Activated naive CD8-positive, alpha-beta T cell (primary cell): ENCODE measurements around the gene SLC7A8.
A peak's percentile ranks its signal among the peaks of the same experiment; 100 is the strongest.

Source experiments
- H3K27ac Mint-ChIP-seq: one replicate; pipeline ENCODE4 v1.8.0; 2021; ENCODE audit warnings: mixed read lengths
- H3K27me3 Mint-ChIP-seq: one replicate; pipeline ENCODE4 v1.8.0; 2021; ENCODE audit warnings: mixed read lengths
- H3K36me3 Mint-ChIP-seq: one replicate; pipeline ENCODE4 v1.8.0; 2021; ENCODE audit warnings: mixed read lengths
- H3K4me1 Mint-ChIP-seq: one replicate; pipeline ENCODE4 v1.8.0; 2021; ENCODE audit warnings: low read depth, mixed read lengths
- H3K4me3 Mint-ChIP-seq: one replicate; pipeline ENCODE4 v1.8.0; 2021; ENCODE audit warnings: mild to moderate bottlenecking, mixed read lengths
- H3K9me3 Mint-ChIP-seq: one replicate; pipeline ENCODE4 v1.8.0; 2021; ENCODE audit warnings: low read depth, mixed read lengths

Gene SLC7A8

GRCh38 chr14:23153851-23154796 lies 29.3 kb downstream of the SLC7A8 start:
- no peaks in the 10 kb centered on the region for H3K27me3 Mint-ChIP-seq
- H3K9me3 Mint-ChIP-seq = no peaks in the 10 kb centered on the region
- H3K27ac Mint-ChIP-seq = no peak overlapping the region
- H3K4me3 Mint-ChIP-seq = peak overlapping the region; percentile 18
- H3K4me1 Mint-ChIP-seq = peaks cover 30% of the 10 kb centered on the region
- no peaks in the 10 kb centered on the region for H3K36me3 Mint-ChIP-seq

- no peaks in the 10 kb centered on the region for H3K27me3 Mint-ChIP-seq
- no peaks in the 10 kb centered on the region for H3K9me3 Mint-ChIP-seq
- H3K27ac Mint-ChIP-seq = no peak overlapping the region
- H3K36me3 Mint-ChIP-seq = no peaks in the 10 kb centered on the region
- H3K4me3 Mint-ChIP-seq = no peak overlapping the region
- peaks cover 30% of the 10 kb centered on the region for H3K4me1 Mint-ChIP-seq
Observed at GRCh38 chr14:23151342-23151741, 32.1 kb downstream of the SLC7A8 start.

- Mint-ChIP-seq H3K4me1 (peaks cover 20% of the 10 kb centered on the region), H3K27ac (no peak overlapping the region), H3K4me3 (no peak overlapping the region), H3K9me3 (no peaks in the 10 kb centered on the region), H3K36me3 (no peaks in the 10 kb centered on the region), H3K27me3 (no peaks in the 10 kb centered on the region)
Observed at GRCh38 chr14:23149745-23150144, 33.7 kb downstream of the SLC7A8 start.

- H3K27ac Mint-ChIP-seq = no peak overlapping the region
- H3K9me3 Mint-ChIP-seq = no peaks in the 10 kb centered on the region
- no peaks in the 10 kb centered on the region for H3K27me3 Mint-ChIP-seq
- H3K4me3 Mint-ChIP-seq = no peak overlapping the region
- H3K36me3 Mint-ChIP-seq = no peaks in the 10 kb centered on the region
- peaks cover 11% of the 10 kb centered on the region for H3K4me1 Mint-ChIP-seq
Observed at GRCh38 chr14:23148591-23149249, 34.7 kb downstream of the SLC7A8 start.

- H3K4me3 Mint-ChIP-seq = no peak overlapping the region
- no peak overlapping the region for H3K27ac Mint-ChIP-seq
- no peaks in the 10 kb centered on the region for H3K36me3 Mint-ChIP-seq
- no peaks in the 10 kb centered on the region for H3K9me3 Mint-ChIP-seq
- peaks cover under 1% of the 10 kb centered on the region for H3K4me1 Mint-ChIP-seq
- no peaks in the 10 kb centered on the region for H3K27me3 Mint-ChIP-seq
Observed at GRCh38 chr14:23147676-23148075, 35.8 kb downstream of the SLC7A8 start.

GRCh38 chr14:23146980-23147379 lies 36.5 kb downstream of the SLC7A8 start:
- Mint-ChIP-seq H3K9me3 (no peaks in the 10 kb centered on the region), H3K27ac (no peak overlapping the region), H3K4me1 (no peaks in the 10 kb centered on the region), H3K27me3 (no peaks in the 10 kb centered on the region), H3K36me3 (no peaks in the 10 kb centered on the region), H3K4me3 (no peak overlapping the region)

- no peaks in the 10 kb centered on the region for H3K4me1 Mint-ChIP-seq
- H3K9me3 Mint-ChIP-seq = no peaks in the 10 kb centered on the region
- H3K4me3 Mint-ChIP-seq = no peak overlapping the region
- no peak overlapping the region for H3K27ac Mint-ChIP-seq
- H3K27me3 Mint-ChIP-seq = no peaks in the 10 kb centered on the region
- H3K36me3 Mint-ChIP-seq = no peaks in the 10 kb centered on the region
Observed at GRCh38 chr14:23146351-23146910, 37.0 kb downstream of the SLC7A8 start.

GRCh38 chr14:23145794-23146350 lies 37.6 kb downstream of the SLC7A8 start:
- Mint-ChIP-seq H3K36me3 (no peaks in the 10 kb centered on the region), H3K27ac (no peak overlapping the region), H3K27me3 (no peaks in the 10 kb centered on the region), H3K9me3 (no peaks in the 10 kb centered on the region), H3K4me3 (no peak overlapping the region), H3K4me1 (no peaks in the 10 kb centered on the region)

GRCh38 chr14:23143911-23144310 lies 39.5 kb downstream of the SLC7A8 start:
- Mint-ChIP-seq H3K27me3 (no peaks in the 10 kb centered on the region), H3K4me3 (no peak overlapping the region), H3K4me1 (no peaks in the 10 kb centered on the region), H3K36me3 (no peaks in the 10 kb centered on the region), H3K9me3 (no peaks in the 10 kb centered on the region), H3K27ac (no peak overlapping the region)

- Mint-ChIP-seq H3K9me3 (no peaks in the 10 kb centered on the region), H3K4me1 (no peaks in the 10 kb centered on the region), H3K27me3 (no peaks in the 10 kb centered on the region), H3K27ac (no peak overlapping the region), H3K4me3 (no peak overlapping the region), H3K36me3 (no peaks in the 10 kb centered on the region)
Observed at GRCh38 chr14:23142826-23143225, 40.6 kb downstream of the SLC7A8 start.

GRCh38 chr14:23141706-23142444 lies 41.6 kb downstream of the SLC7A8 start:
- Mint-ChIP-seq H3K36me3 (no peaks in the 10 kb centered on the region), H3K9me3 (no peaks in the 10 kb centered on the region)

GRCh38 chr14:23140371-23140770 lies 43.1 kb downstream of the SLC7A8 start:
- Mint-ChIP-seq H3K4me3 (no peak overlapping the region), H3K9me3 (no peaks in the 10 kb centered on the region), H3K36me3 (no peaks in the 10 kb centered on the region), H3K27ac (no peak overlapping the region), H3K4me1 (no peaks in the 10 kb centered on the region), H3K27me3 (no peaks in the 10 kb centered on the region)

More at GRCh38 chr14:23141706-23142444, 41.6 kb downstream of the SLC7A8 start:
- H3K4me1 Mint-ChIP-seq = no peaks in the 10 kb centered on the region
- H3K27me3 Mint-ChIP-seq = no peaks in the 10 kb centered on the region
- H3K4me3 Mint-ChIP-seq = no peak overlapping the region
- H3K27ac Mint-ChIP-seq = no peak overlapping the region

- Mint-ChIP-seq H3K4me3 (no peak overlapping the region), H3K36me3 (no peaks in the 10 kb centered on the region), H3K27me3 (no peaks in the 10 kb centered on the region), H3K9me3 (no peaks in the 10 kb centered on the region), H3K4me1 (no peaks in the 10 kb centered on the region), H3K27ac (no peak overlapping the region)
Observed at GRCh38 chr14:23139874-23140273, 43.6 kb downstream of the SLC7A8 start.

GRCh38 chr14:23137813-23138535 lies 45.5 kb downstream of the SLC7A8 start:
- no peaks in the 10 kb centered on the region for H3K9me3 Mint-ChIP-seq
- H3K36me3 Mint-ChIP-seq = no peaks in the 10 kb centered on the region
- H3K4me3 Mint-ChIP-seq = no peak overlapping the region
- no peak overlapping the region for H3K27ac Mint-ChIP-seq
- H3K27me3 Mint-ChIP-seq = no peaks in the 10 kb centered on the region
- no peaks in the 10 kb centered on the region for H3K4me1 Mint-ChIP-seq
